DOHH2 (cell line): ENCODE data around the gene MGAT4B.

Source experiments
- CTCF ChIP-seq: fragments of 200-600 bp; sonication (generic); IDR thresholded peaks from one replicate; pipeline ENCODE4 v1.5.1; 2014; ENCODE audit warnings: antibody characterized with exemption, mild to moderate bottlenecking, low read depth, low read length; ENCODE audit not compliant: poor library complexity, severe bottlenecking
- EZH2phosphoT487 ChIP-seq: fragments of 200-600 bp; sonication (generic); IDR thresholded peaks from 2 replicates; pipeline ENCODE4 v1.6.1; 2017; ENCODE audit warnings: borderline replicate concordance, mild to moderate bottlenecking, antibody characterized with exemption, low read length, moderate library complexity, mixed read lengths

DNA sequence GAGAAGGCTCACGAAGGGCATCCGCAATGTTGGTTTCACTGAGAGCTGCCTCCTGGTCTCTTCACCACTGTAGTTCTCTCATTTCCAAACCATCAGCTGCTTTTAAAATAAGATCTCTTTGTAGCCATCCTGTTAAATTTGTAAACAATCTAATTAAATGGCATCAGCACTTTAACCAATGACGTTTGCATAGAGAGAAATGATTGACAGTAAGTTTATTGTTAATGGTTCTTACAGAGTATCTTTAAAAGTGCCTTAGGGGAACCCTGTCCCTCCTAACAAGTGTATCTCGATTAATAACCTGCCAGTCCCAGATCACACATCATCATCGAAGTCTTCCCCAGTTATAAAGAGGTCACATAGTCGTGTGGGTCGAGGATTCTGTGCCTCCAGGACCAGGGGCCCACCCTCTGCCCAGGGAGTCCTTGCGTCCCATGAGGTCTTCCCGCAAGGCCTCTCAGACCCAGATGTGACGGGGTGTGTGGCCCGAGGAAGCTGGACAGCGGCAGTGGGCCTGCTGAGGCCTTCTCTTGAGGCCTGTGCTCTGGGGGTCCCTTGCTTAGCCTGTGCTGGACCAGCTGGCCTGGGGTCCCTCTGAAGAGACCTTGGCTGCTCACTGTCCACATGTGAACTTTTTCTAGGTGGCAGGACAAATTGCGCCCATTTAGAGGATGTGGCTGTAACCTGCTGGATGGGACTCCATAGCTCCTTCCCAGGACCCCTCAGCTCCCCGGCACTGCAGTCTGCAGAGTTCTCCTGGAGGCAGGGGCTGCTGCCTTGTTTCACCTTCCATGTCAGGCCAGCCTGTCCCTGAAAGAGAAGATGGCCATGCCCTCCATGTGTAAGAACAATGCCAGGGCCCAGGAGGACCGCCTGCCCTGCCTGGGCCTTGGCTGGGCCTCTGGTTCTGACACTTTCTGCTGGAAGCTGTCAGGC lies 30.7 kb upstream of the MGAT4B start:
- TF ChIP-seq CTCF (no peak), EZH2phosphoT487 (no peak)
